ENCODE results near the gene RBFOX2.

DNA sequence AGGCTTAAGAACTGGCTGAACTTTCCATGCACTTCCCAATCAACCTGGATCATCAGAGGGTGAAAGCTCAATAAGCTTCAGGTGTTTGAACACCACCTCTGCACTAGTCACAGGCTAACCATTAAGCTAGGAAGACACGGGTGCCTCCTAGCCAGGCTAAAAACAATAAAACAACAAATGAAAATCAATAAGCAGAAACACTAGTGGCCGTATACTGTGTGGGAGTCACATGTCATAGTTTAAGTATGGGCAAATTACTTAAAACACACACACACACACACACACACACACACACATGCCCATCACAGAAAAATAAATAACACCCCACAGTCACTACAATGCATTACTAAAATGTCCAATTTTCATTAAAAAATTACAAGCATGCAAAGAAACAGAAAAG lies 225.7 kb downstream of the RBFOX2 start:
- TF ChIP-seq BCL11A (IDR thresholded peaks at IDR 0.05; ENCODE audit: low read depth in 2 of 2, low read length in 2 of 2) (no peak), CHD2 (IDR thresholded peaks at IDR 0.05; ENCODE audit: low read length) (no peak), RAD21 (IDR thresholded peaks at IDR 0.05 in 1 of 2, conservative IDR thresholded peaks at IDR 0.05 in 1 of 2; ENCODE audit: low read depth in 2 of 2, low read length in 2 of 2) (no peak), YY1 (IDR thresholded peaks at IDR 0.05; ENCODE audit: low read depth, low read length) (no peak), JUND (IDR thresholded peaks at IDR 0.05; ENCODE audit: low read length) (no peak), CBX5 (IDR thresholded peaks at IDR 0.05; ENCODE audit: low read depth, low read length) (no peak), TAF1 (IDR thresholded peaks at IDR 0.05; ENCODE audit: low read depth, low read length) (no peak), KDM1A (IDR thresholded peaks at IDR 0.05; ENCODE audit: borderline replicate concordance, low read length) (no peak), POU5F1 (IDR thresholded peaks at IDR 0.05; ENCODE audit: low read depth, low read length) (no peak), SUZ12 (IDR thresholded peaks at IDR 0.05; ENCODE audit: low read length) (no peak), EGR1 (IDR thresholded peaks at IDR 0.05; ENCODE audit: borderline replicate concordance, low read depth, low read length) (no peak)
- TF ChIP-seq, protein P1, sequence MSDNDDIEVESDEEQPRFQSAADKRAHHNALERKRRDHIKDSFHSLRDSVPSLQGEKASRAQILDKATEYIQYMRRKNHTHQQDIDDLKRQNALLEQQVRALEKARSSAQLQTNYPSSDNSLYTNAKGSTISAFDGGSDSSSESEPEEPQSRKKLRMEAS (IDR thresholded peaks at IDR 0.05) = no peak
- TF ChIP-seq, protein P2, sequence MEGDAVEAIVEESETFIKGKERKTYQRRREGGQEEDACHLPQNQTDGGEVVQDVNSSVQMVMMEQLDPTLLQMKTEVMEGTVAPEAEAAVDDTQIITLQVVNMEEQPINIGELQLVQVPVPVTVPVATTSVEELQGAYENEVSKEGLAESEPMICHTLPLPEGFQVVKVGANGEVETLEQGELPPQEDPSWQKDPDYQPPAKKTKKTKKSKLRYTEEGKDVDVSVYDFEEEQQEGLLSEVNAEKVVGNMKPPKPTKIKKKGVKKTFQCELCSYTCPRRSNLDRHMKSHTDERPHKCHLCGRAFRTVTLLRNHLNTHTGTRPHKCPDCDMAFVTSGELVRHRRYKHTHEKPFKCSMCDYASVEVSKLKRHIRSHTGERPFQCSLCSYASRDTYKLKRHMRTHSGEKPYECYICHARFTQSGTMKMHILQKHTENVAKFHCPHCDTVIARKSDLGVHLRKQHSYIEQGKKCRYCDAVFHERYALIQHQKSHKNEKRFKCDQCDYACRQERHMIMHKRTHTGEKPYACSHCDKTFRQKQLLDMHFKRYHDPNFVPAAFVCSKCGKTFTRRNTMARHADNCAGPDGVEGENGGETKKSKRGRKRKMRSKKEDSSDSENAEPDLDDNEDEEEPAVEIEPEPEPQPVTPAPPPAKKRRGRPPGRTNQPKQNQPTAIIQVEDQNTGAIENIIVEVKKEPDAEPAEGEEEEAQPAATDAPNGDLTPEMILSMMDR (IDR thresholded peaks at IDR 0.05; ENCODE audit: control extremely low read depth in 1 of 3, insufficient read depth in 1 of 3, low read depth in 1 of 3, low read length in 3 of 3) = no peak

Data from H1 (cell line).